A673 (cell line): Measurements from ENCODE around the gene FOLR2.
"Not testable (repeated sequence)": the region's sequence is repeated elsewhere in the genome, so short reads cannot be mapped to it uniquely, and the experiment has no call there.

ENCODE experiments used
- EZH2 ChIP-seq: fragments of 200-600 bp; sonication (generic); IDR thresholded peaks from 2 replicates; pipeline ENCODE4 v1.6.1; 2017; ENCODE audit warnings: borderline replicate concordance, low read depth, mild to moderate bottlenecking, mixed read lengths, antibody characterized with exemption, low read length; ENCODE audit not compliant: poor library complexity, severe bottlenecking
- TF ChIP-seq, protein P1 (sequence below): fragments of 300-800, 200-600 bp; sonication (generic); conservative IDR thresholded peaks from 2 replicates; pipeline ENCODE4 v1.5.1; 2017; ENCODE audit warnings: low read depth, mild to moderate bottlenecking, antibody characterized with exemption, low read length, moderate library complexity, mixed read lengths

DNA sequence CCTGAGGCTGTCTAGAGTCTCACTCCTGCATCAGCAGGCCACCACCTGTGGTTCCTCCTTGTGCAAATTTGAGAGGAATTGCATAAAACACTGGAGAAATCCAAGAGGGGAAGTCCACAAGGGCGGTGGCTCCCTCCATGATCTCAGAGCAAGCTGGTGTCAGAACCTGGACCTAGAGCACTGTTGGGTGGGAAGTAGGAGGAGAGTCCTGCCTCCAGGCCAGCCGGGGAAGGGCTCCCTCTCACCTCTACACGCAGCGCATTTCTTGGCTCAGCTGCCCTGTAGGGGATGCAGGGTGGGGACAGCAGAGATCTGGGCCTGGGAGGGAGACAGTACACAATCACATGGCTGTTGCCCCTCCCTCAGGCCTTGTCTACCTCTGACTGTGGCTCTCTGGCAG lies 44.6 kb upstream of the FOLR2 start:
- TF ChIP-seq, protein P1, sequence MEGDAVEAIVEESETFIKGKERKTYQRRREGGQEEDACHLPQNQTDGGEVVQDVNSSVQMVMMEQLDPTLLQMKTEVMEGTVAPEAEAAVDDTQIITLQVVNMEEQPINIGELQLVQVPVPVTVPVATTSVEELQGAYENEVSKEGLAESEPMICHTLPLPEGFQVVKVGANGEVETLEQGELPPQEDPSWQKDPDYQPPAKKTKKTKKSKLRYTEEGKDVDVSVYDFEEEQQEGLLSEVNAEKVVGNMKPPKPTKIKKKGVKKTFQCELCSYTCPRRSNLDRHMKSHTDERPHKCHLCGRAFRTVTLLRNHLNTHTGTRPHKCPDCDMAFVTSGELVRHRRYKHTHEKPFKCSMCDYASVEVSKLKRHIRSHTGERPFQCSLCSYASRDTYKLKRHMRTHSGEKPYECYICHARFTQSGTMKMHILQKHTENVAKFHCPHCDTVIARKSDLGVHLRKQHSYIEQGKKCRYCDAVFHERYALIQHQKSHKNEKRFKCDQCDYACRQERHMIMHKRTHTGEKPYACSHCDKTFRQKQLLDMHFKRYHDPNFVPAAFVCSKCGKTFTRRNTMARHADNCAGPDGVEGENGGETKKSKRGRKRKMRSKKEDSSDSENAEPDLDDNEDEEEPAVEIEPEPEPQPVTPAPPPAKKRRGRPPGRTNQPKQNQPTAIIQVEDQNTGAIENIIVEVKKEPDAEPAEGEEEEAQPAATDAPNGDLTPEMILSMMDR: not testable (repeated sequence)
- not testable (repeated sequence) for TF ChIP-seq EZH2
